Germinal center (tissue), 1 donor: ENCODE results near the gene PRPF4.
"Not testable (repeated sequence)": the region's sequence is repeated elsewhere in the genome, so short reads cannot be mapped to it uniquely, and the experiment has no call there.

ENCODE experiments used
- DNase-seq: peaks from one replicate; pipeline ENCODE4 v3.0.0; 2012; ENCODE audit warnings: mixed read lengths, low spot score

Gene PRPF4

GRCh38 chr9:113275157-113276131 is at the start of gene PRPF4, which contains the start of gene CDC26:
Gene PRPF4, plus strand, starts transcription at chr9:113275658. Its CDS starts 86 bp downstream, at chr9:113275744.
Gene CDC26, minus strand, starts transcription at chr9:113275572. Its CDS starts 3,065 bp downstream, at chr9:113272507.
- peak; percentile 96 for DNase-seq

GRCh38 chr9:113227436-113227835 is 48.0 kb upstream of the PRPF4 start:
- DNase-seq: no peak

DNA sequence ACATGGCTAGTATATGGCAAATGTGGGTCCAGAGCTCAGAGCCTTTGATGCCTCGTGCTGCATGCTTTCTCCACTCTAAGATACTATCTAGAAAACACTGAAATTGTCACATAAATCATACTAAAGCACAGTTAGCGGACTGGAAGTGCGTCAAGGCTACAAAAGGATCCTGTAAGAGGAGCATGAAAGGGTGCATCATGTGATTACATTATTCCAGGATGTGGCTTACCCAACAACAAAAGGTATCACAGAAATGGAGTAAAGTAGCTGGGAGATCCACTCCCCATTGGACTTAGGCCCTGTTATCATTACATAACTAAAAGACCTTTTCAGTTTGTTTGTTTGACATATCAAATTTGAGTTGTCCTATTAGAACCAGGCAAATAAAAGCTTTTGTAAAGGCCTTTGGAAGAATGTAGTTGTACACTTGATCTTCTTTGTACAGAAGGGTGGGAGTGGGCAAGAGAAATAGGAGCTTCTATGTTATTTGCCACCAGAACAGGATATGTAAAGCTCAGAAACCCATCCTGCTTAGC is 47.3 kb upstream of the PRPF4 start:
- DNase-seq: no peak

- DNase-seq: no peak
Measured at GRCh38 chr9:113231701-113232100, 43.8 kb upstream of the PRPF4 start.

DNA sequence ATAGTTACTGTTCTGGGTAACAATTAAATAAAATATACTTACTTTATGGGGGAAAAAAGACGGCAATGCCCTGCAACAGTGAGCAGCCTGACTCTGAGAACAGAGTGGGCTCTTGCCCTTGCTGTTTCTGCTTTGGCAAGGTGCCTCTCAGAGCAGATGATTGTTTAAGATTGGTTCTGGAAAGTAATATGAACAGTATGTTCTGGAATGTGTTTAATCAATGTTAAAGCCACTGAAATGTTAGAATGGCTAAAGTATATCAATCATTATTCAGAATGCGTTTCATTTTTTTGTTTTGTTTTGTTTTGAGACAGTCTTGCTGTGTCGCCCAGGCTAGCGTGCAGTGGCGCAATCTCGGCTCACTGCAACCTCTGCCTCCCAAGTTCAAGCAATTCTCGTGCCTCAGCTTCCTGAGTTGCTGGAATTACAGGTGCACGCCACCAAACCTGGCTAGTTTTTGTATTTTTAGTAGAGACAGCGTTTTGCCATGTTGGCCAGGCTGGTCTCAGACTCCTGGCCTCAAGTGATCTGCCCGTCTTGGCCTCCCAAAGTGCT is 39.7 kb upstream of the PRPF4 start:
- DNase-seq: not testable (repeated sequence)

DNA sequence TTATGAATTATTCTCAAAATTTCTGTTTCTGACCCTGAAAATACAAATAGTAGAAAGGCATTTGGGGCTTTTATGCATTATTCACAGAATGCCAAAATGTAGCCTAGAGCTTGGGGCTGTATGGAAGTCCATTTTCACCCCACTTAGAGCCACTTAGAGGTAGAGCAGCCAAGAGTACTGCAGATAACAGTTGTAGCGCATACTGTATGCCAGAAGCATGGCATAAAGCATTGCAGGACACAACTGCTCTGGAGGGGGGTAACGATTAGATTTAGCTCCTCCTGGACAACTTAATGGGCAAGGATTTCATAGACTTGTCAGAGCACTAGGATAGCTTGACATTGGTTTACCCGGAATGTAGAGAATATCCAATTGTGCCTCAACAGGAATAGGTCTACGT is 38.4 kb upstream of the PRPF4 start:
- no peak for DNase-seq

- no peak for DNase-seq
Measured at GRCh38 chr9:113238202-113238858, 37.1 kb upstream of the PRPF4 start.

DNA sequence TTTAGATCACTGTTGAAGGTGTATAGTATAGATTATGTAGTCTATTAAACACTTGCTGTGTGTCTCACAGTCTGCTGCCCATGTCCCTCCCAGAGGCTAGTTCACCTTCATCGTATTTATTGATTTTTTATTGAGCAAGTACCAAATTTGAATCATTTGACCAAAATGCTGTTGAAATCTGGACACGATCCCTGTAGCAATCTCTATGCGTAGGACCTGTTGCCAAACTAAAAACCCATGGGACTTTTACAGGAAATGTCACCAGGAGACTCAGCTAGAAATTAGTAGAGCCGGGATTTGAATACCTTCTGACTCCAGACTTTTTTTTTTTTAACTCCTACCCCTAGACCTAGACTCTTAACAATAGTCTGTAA is 36.6 kb upstream of the PRPF4 start:
- DNase-seq: no peak

- DNase-seq: no peak
Measured at GRCh38 chr9:113241161-113241560, 34.3 kb upstream of the PRPF4 start.

- DNase-seq: no peak
Measured at GRCh38 chr9:113244556-113244955, 30.9 kb upstream of the PRPF4 start.

DNA sequence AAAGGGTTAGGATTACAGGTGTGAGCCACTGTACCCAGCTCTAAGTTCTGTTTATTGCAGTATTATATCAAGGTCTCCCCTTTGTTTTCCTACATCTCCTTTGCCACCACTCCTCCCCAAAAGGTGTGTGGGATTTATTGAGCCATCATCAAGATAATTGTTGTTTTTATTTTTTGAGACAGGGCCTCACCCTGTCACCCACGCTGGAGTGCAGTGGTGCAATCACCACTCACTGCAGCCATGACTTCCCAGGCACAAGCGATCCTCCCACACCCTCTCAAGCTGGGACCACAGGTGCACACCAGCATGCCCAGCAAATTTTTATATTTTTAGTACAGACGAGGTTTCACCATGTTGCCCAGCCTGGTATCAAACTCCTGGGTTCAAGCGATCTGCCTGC is 29.6 kb upstream of the PRPF4 start:
- no peak for DNase-seq

- no peak for DNase-seq
Measured at GRCh38 chr9:113246928-113247327, 28.5 kb upstream of the PRPF4 start.

DNA sequence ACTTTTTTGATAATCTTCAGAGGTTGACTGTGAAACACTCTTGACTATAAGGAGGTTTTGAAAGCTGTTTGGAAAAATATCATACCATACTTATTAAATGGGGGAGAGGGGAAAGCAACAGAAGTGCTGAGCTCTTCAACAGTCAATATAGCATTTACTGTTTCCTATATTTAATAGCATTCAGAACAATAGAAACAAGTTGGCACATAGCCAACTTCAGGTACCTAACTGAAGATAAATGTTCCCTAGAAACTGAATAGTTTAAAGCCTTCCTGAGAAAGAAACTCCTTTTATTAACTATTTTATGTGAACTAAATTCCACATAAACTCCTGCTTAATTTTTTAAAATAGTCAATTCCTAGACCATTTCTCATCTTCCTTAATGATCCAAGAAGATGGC is 27.8 kb upstream of the PRPF4 start:
- DNase-seq: no peak

GRCh38 chr9:113249661-113250060 is 25.8 kb upstream of the PRPF4 start:
- not testable (repeated sequence) for DNase-seq

GRCh38 chr9:113250807-113251206 is 24.7 kb upstream of the PRPF4 start:
- no peak for DNase-seq

DNA sequence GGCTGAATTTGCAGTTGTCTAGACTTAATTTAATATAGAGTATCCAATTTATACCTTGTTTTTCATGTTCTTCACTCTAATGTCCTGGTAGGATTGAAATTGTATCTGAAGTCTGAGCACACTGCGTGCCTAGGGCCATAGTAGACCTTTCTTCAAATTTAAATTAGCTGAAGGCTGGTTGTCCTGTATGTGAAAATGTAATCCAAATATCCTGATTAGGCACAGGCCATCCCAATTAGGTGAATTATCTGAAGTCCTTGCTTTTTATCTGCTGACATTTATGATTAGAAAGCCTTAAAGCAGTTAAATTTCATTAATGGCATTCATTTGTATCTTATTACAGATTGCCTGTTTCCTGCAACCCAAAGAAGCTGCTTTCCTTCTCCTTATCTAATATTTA is 20.5 kb upstream of the PRPF4 start:
- DNase-seq: no peak

DNA sequence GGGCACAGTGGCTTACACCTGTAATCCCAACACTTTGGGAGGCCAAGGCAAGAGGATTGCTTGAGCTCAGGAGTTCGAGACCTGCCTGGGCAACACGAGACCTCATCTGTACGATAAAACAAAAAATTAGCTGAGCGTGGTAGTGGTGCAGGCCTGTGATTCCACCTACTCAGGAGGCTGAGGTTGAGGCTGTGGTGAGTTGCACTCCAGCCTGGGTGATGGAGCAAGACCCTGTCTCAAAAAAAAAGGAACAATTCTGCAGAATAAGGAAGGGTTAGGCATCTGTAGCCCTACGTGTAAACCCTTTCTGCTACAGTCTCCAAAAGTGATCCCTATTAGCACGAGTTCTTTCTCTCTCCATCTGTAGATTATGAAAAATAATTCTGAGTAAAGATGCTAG is 20.0 kb upstream of the PRPF4 start:
- no peak for DNase-seq

DNA sequence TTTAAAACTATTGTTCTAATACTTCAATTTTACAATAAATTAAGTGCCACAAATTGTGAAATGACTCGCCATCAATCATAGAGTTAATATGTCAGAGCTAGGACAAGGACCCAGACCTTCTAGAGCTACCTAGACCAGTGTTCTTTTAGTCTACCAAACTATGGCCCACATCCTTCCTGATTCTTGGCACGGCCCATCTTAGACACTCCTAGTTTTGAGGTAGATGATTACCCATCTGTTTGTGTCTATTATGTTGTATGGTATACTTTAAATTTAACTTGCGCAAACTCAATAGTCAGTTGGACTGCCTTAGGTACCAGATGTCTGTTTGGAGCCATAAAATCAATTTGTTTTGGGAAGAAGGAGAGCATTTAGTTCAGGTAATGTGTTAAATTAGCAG is 17.6 kb upstream of the PRPF4 start:
- DNase-seq: no peak

- no peak for DNase-seq
Measured at GRCh38 chr9:113258282-113258681, 17.2 kb upstream of the PRPF4 start.

DNA sequence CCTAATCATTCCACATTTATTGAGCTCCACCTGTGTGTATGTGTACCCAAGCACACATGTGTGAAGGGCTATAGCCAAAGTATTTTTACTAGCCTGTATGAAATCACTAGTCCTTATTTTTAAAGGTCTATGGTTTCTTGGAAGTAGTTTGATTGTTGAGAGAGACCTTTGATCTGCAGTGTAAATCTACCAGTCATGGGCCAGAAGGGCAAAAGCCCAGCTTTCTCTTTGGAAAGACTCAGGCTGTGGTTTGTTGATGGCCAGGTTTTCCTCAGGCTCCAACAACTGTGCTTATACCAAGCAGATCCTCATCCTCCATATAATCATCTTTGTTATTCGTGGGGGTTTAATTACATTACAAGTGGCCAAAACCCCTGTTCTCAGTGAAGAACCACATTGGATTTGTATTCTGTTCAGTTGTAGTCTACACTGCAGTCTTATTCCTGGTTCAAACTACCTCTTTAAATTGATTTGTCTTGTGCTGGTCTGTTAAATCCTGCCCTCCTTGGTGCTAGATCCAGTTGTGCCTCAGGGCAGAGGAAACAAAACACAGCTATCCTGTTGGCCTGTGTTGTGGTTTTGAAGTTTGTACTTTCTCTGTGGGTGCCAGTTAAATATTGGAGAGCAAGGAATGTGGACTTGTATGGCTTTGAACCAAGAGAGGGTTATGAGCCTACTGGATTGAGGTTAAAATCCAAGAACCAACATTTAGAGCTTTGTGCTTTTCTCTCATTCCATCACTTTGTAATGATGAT is 13.4 kb upstream of the PRPF4 start:
- no peak for DNase-seq

DNA sequence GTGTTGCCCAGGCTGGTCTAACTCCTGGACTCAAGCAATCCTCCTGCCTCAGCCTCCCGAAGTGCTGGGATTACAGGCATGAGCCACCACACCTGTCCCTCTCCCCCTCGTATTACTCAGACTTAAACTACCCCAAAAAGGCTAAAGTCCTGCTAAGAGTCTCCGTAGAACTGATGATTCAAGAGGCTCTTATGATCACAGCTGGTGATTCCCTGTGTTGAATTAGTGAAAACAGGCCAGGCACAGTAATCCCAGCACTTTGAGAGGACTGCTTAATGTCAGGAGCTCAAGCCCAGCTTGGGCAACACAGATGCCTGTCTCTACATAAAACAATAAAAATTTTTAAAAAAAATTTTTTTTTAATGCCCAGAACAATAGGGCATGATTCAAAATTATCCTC is 9.3 kb upstream of the PRPF4 start:
- DNase-seq: no peak
